GM21825 (cell line): ENCODE results near the gene RING1.

Experiments
- ATAC-seq: cut with Tn5 transposase; IDR thresholded peaks from one replicate; pipeline ENCODE4 v1.9.1; 2021; ENCODE audit warnings: mild to moderate bottlenecking, moderate library complexity; ENCODE audit not compliant: unreplicated experiment

RING1 gene

GRCh38 chr6:33208091-33208967 is at the start of gene RING1:
Gene RING1 (plus strand): TSS chr6:33208500. CDS start chr6:33208823, 323 bp downstream.
- peak; percentile 45 for ATAC-seq

DNA sequence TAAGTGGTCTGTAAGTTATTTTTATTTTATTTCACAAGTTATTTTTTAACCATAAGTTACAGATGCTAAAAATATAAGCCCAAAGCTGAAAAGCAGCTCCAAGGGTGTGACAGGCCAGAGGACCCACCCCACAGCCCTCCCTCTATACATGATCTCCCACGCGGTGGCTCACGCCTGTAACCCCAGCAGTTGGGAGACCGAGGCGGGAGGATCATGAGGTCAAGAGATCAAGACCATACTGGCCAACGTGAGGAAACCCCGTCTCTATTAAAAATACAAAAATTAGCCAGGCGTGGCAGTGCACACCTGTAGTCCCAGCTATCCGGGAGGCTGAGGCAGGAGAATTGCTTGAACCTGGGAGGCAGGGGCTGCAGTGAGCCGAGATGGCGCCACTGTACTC is 48.2 kb upstream of the RING1 start:
- no peak for ATAC-seq

DNA sequence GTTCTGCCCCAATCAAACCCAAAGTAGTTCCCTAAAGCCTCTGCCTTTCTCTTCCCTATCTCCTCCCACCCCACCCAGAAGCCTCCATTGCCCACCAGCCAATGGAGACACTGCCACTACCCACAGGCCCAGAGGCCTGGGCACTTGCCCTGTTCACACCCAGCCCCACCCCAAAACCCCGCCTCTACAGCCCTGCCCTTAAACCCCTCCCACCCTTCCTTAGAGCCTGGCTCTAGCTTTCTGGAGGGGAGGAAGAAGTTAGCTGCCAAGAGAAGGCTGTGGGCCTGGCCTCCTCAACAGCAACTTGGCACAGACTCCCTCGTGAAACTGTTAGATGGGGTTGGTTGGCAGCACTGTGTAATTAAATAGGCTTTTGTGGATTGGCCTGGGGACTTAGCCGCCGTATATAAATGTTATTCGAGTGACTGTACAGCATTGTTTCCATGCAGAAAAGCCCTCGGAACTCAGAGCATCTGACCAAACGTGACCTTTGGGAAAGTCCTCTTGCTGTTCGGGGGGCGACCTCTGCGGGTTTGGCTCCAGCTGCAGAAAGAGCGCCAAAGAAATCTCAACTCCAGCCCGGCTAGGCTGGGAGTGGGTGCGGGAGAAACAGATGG is 47.5 kb upstream of the RING1 start:
- ATAC-seq: no peak

- ATAC-seq: peak; percentile 61
Measured at GRCh38 chr6:33161354-33162331, 46.7 kb upstream of the RING1 start.

- no peak for ATAC-seq
Measured at GRCh38 chr6:33163540-33163939, 44.8 kb upstream of the RING1 start.

DNA sequence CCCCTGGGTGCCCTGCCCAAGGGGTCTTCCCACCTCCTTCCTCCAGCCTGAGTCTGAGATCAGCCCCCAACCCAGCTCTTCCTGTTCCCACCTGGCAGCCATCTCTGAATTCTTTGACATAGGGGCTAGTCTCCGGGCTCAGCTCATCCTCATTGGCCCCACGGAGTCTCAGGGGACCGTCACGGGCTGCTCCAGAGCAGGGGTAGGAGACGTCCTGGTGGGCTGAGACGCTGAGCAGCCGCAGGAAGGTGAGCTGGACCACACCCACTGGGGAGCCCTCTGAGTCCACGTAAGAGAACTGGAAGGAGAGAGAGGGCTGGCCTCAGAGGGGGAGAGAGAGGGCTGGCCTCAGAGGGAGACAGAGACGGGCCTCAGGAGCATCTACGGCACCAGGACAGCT is 44.1 kb upstream of the RING1 start:
- ATAC-seq: no peak

- no peak for ATAC-seq
Measured at GRCh38 chr6:33164665-33165373, 43.5 kb upstream of the RING1 start.

GRCh38 chr6:33165581-33166258 is 42.6 kb upstream of the RING1 start:
- no peak for ATAC-seq

DNA sequence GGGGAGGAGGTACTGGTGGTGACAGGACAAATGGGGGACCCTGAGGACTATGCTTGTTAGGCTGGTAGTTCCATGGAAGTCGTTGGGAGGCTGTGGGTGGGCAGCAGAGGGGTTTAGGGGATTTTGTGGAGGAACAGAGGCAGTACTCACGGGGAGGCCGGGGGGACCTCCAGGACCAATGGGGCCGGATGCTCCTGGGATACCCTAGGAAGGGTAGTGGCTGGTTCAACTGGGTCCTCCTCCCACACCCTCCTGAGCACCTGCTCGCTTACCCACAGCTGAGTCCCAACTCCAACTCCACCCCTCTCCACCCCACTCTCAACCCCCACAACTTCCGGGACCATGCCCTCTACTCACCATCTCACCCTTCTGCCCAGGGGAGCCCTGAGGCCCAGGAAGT is 41.9 kb upstream of the RING1 start:
- ATAC-seq: no peak

- ATAC-seq: no peak
Measured at GRCh38 chr6:33166811-33167210, 41.5 kb upstream of the RING1 start.

GRCh38 chr6:33167374-33168283 is 40.7 kb upstream of the RING1 start:
- ATAC-seq: no peak

- ATAC-seq: no peak
Measured at GRCh38 chr6:33168284-33168601, 40.1 kb upstream of the RING1 start.

- ATAC-seq: no peak
Measured at GRCh38 chr6:33168639-33169038, 39.7 kb upstream of the RING1 start.

- ATAC-seq: no peak
Measured at GRCh38 chr6:33169291-33170175, 38.8 kb upstream of the RING1 start.

- ATAC-seq: no peak
Measured at GRCh38 chr6:33170176-33171015, 37.9 kb upstream of the RING1 start.

- ATAC-seq: no peak
Measured at GRCh38 chr6:33171016-33171879, 37.1 kb upstream of the RING1 start.
